Stimulated activated CD8-positive, alpha-beta memory T cell treated with anti-CD3 and anti-CD28 coated beads, Interleukin-7, amount 100 ng/mL, for 48 hours (primary cell): Measurements from ENCODE around the gene CNTN4.

Experiments
- DNase-seq, 2 donors: peaks; one replicate each; pipeline ENCODE4 v3.0.0-alpha.2; 2020; ENCODE audit warnings: low read depth in 1 of 2; ENCODE audit errors: extremely low read depth in 1 of 2

The CNTN4 gene

GRCh38 chr3:3082234-3082924 is 983.7 kb downstream of the CNTN4 start:
- DNase-seq = no peak

DNA sequence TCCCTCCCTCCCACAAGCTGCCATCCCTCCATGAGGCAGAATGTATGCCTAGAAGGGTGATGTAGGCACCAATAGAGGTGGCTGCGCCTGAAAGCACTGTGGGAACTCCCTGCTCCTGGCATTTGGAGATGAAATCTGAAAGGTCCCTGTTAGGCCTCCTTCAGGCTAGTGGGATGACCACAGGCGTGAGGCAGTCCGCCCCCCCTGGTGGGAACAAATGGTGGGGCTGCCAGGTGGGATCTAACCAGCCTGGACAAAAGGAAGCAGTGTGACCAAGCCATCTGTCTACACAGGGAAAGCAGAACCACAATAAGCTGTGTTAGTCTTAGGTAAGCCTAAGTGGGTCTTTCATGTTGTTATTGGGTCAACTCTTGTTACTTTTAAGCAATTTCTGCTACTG is 986.2 kb downstream of the CNTN4 start:
- DNase-seq = no peak

GRCh38 chr3:3085782-3086181 is 987.1 kb downstream of the CNTN4 start:
- no peak for DNase-seq

DNA sequence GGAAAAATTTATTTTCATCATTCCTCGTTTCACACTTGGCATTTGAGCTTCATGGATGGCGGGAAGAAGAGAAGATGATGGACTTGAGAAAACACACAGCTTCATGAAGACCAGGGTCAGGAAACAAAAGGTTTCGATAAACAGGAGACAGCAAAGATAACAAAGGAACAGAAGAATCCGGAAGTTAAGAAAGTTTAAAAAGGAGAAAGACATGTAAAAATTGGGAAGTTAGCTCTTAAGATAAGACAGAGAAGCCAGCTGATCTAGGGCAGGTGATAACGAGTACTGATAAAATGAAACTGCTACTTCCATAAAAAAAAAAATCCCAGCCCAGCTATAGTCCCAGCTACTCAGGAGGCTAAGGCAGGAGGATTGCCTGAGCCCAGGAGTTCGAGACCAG is 987.6 kb downstream of the CNTN4 start:
- DNase-seq = no peak

GRCh38 chr3:3087279-3087678 is 988.6 kb downstream of the CNTN4 start:
- DNase-seq = no peak

DNA sequence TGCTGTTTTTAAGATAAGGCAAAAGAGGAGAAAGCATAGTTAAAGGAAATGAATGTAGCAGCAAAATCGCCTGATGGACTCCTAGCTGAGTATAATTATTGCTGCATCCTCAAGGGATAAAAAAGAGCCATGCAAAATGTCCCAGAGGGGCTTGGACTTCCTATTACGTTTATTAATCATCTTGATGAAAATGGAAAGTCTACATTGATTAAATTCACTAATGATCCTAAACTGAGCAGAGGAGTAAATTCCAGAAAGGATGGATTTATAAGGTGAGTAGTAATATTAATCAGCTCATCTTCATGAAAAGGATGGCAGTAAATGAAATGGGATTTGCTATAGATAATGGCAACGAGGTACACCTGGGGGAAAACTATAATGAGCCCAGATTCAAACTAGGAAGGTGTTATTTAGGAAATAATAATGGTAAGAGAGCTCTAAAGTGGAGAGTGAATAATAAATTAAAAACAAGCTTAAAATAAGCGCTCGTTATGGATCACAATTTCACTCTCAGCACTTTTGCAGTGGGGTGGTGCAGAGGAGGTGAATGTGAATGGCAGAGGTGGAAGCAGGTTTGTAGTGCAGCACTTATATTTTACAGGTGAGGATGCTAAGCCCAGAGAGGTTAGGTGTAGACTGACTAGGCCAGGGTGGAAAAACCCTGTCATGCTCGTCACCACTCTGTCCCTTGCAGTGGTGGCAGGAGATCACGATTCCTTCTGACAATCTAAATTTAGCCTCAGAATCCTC is 989.2 kb downstream of the CNTN4 start:
- no peak for DNase-seq

- no peak for DNase-seq
Measured at GRCh38 chr3:3089017-3089416, 990.4 kb downstream of the CNTN4 start.

DNA sequence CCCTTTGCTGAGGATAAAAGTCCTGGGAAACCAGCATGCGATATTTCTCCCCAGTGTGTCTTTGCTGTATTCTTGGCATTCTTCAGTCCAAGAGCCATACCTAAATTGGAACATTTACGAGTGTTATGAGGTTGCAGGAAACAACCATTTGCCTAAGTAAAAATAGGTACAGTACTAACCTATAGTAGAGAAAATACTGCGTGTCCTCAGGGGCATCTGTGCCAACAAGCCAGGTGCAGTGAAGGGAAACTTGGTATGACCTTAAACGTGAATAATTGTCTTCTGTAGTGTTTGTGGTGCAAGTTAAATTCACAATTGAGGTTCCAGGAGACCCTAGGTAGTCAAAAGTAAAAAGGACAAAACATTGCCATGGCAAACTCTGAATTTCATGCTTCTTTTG is 999.3 kb downstream of the CNTN4 start:
- DNase-seq = no peak

GRCh38 chr3:3101660-3102458 is 1003.2 kb downstream of the CNTN4 start:
- no peak for DNase-seq

GRCh38 chr3:3102751-3103150 is 1004.1 kb downstream of the CNTN4 start:
- DNase-seq = no peak

- no peak for DNase-seq
Measured at GRCh38 chr3:3105246-3105645, 1006.6 kb downstream of the CNTN4 start.

- no peak for DNase-seq
Measured at GRCh38 chr3:3105815-3106214, 1007.1 kb downstream of the CNTN4 start.

DNA sequence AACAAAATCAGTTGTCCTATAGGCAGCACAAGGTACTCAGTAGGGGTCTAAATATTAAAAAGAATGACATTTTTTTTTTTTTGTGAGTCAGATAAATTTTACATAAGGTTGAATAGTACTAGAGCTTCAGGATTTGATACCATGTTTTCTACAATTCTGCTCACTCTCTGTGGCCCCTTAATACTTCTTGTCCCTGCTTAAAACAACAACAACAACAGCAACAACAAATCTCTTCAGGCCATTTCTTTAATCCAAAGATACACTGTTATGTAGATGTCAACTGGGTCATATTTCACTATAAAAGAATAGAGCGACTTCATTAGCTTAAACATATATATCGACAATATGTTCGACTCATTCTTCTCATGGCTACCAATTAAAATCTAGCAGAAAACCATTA is 1008.5 kb downstream of the CNTN4 start:
- no peak for DNase-seq
